GM19455 (cell line): ENCODE results near the gene DEPP1.

ENCODE experiments used
- ATAC-seq: cut with Tn5 transposase; IDR thresholded peaks from one replicate; pipeline ENCODE4 v1.9.1; 2021; ENCODE audit not compliant: unreplicated experiment

The DEPP1 gene

GRCh38 chr10:44955413-44956070, 23.1 kb downstream of the DEPP1 start:
- no peak for ATAC-seq

- ATAC-seq = no peak
Measured at GRCh38 chr10:44954962-44955361, 23.6 kb downstream of the DEPP1 start.

- ATAC-seq = no peak
Measured at GRCh38 chr10:44954042-44954441, 24.6 kb downstream of the DEPP1 start.

GRCh38 chr10:44952779-44953231, 25.8 kb downstream of the DEPP1 start:
- ATAC-seq = no peak

GRCh38 chr10:44951576-44952226, 26.9 kb downstream of the DEPP1 start:
- ATAC-seq = no peak

GRCh38 chr10:44950326-44951225, 28.0 kb downstream of the DEPP1 start:
- ATAC-seq = no peak

- ATAC-seq = no peak
Measured at GRCh38 chr10:44949915-44950314, 28.7 kb downstream of the DEPP1 start.

- no peak for ATAC-seq
Measured at GRCh38 chr10:44949127-44949802, 29.3 kb downstream of the DEPP1 start.

- no peak for ATAC-seq
Measured at GRCh38 chr10:44948642-44949041, 30.0 kb downstream of the DEPP1 start.

GRCh38 chr10:44947371-44948152, 31.0 kb downstream of the DEPP1 start:
- ATAC-seq = no peak

GRCh38 chr10:44946205-44946604, 32.4 kb downstream of the DEPP1 start:
- ATAC-seq = no peak

GRCh38 chr10:44944354-44944753, 34.3 kb downstream of the DEPP1 start:
- ATAC-seq = no peak

- ATAC-seq = no peak
Measured at GRCh38 chr10:44939691-44940401, 38.8 kb downstream of the DEPP1 start.

GRCh38 chr10:44938956-44939355, 39.7 kb downstream of the DEPP1 start:
- ATAC-seq = no peak

- no peak for ATAC-seq
Measured at GRCh38 chr10:44937196-44938005, 41.2 kb downstream of the DEPP1 start.

GRCh38 chr10:44936314-44936975, 42.2 kb downstream of the DEPP1 start:
- ATAC-seq = no peak

- no peak for ATAC-seq
Measured at GRCh38 chr10:44935966-44936295, 42.7 kb downstream of the DEPP1 start.

GRCh38 chr10:44935201-44935965, 43.2 kb downstream of the DEPP1 start:
- ATAC-seq = no peak
